Measurements from ENCODE around the gene SPATA13. TPM values are rescaled to one million over a fixed set of nuclear protein-coding genes. Genes with fewer than 3 reads are reported as not detected.

SPATA13 gene
- total RNA-seq, 6 experiments from 2014 or later: 7.0 to 9.2 (median 8.4) TPM

DNA sequence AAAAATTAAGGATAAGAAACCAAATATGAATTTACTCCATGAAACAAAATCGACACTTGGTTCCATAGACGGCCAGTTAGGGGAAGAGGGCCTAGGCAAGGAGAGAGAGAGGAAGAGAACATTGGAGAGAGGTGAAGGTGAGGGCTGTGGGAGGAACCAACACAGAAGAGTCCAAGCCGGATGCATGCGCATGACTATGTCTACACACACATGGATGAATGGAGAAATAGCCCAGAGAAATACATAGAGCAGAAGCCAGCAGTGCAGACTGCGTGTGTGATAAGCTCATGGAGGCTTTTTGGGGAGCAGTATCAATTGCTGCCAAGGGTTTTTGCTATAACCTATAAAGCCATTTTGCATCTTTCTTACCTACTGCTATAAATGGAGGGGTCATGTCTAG, 81.6 kb downstream of the SPATA13 start:
- H3K9me3 Mint-ChIP-seq: no peaks in the 10 kb centered on the region

DNA sequence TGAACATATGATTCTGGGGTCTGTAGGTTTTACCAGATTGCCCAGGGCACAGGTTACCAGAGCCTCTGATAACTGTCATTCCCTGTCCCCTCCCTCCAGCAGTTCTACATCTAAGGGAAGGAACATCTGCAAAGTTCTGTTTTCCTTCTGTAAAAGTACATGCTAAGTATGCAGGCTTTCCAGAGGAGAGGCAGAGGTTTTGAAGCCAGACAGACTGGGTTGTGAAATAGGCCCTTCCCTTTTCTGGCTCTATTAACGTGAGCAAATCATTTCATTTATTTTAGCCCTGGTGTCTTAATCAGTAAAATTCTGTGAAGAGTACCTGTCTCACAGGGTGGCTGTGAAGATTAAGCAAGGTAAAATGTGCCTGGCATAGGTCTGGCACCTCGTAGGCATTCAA, 82.8 kb downstream of the SPATA13 start:
- peaks cover 3% of the 10 kb centered on the region; the same call in 1 of the 2 replicates for H3K27me3 Mint-ChIP-seq (ENCODE audit: insufficient read depth)
- H3K27ac Mint-ChIP-seq: no peak overlapping the region
- no peak overlapping the region for H3K4me3 Mint-ChIP-seq
- H3K36me3 Mint-ChIP-seq (ENCODE audit: low read depth): no peaks in the 10 kb centered on the region
- H3K4me1 Mint-ChIP-seq (ENCODE audit: low read depth): no peaks in the 10 kb centered on the region
- no peaks in the 10 kb centered on the region for H3K9me3 Mint-ChIP-seq
- no peak for TF ChIP-seq CTCF (IDR thresholded peaks at IDR 0.05)
- no peak for DNase-seq

More for the DNA sequence above, 81.6 kb downstream of the SPATA13 start:
- no peak for DNase-seq
- Mint-ChIP-seq H3K4me3 (no peak overlapping the region), H3K27me3 (ENCODE audit: insufficient read depth) (no peaks in the 10 kb centered on the region), H3K4me1 (ENCODE audit: low read depth) (peaks cover 5% of the 10 kb centered on the region; the same call in 1 of the 2 replicates), H3K36me3 (ENCODE audit: low read depth) (no peaks in the 10 kb centered on the region), H3K27ac (no peak overlapping the region)
- no peak for TF ChIP-seq CTCF (IDR thresholded peaks at IDR 0.05)

- H3K4me1 Mint-ChIP-seq (ENCODE audit: low read depth): no peaks in the 10 kb centered on the region
- no peak for TF ChIP-seq CTCF (IDR thresholded peaks at IDR 0.05)
- no peak for DNase-seq
- H3K4me3 Mint-ChIP-seq: no peak overlapping the region
- peaks cover 3% of the 10 kb centered on the region for H3K27me3 Mint-ChIP-seq (ENCODE audit: insufficient read depth)
- no peaks in the 10 kb centered on the region for H3K9me3 Mint-ChIP-seq
- no peak overlapping the region for H3K27ac Mint-ChIP-seq
- H3K36me3 Mint-ChIP-seq (ENCODE audit: low read depth): no peaks in the 10 kb centered on the region
Measured at GRCh38 chr13:24244802-24245201, 84.3 kb downstream of the SPATA13 start.

DNA sequence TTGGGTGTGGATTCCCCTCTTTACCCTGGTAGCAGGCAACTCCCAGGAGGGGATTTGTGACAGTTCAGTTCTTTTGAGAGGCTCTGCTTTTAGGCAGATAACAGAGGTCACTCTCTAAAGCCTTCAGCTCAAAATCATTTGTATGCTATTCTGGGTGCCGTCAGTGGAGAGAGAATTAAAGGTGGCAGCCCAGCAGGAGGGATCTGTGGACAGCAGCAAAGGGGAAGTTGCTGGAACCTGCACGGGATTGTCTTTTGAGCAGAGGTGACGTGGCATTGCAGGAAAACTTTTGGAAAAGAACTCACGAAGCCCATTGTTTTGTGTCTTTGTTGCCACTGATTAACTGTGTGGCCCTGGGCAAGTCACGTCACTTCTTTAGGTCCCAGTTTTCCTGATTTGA, 86.5 kb downstream of the SPATA13 start:
- no peaks in the 10 kb centered on the region for H3K36me3 Mint-ChIP-seq (ENCODE audit: low read depth)
- no peak overlapping the region for H3K4me3 Mint-ChIP-seq
- no peak overlapping the region for H3K27ac Mint-ChIP-seq
- peaks cover 3% of the 10 kb centered on the region for H3K27me3 Mint-ChIP-seq (ENCODE audit: insufficient read depth)
- no peak for DNase-seq
- TF ChIP-seq CTCF (IDR thresholded peaks at IDR 0.05): no peak
- H3K9me3 Mint-ChIP-seq: no peaks in the 10 kb centered on the region
- no peaks in the 10 kb centered on the region for H3K4me1 Mint-ChIP-seq (ENCODE audit: low read depth)

DNA sequence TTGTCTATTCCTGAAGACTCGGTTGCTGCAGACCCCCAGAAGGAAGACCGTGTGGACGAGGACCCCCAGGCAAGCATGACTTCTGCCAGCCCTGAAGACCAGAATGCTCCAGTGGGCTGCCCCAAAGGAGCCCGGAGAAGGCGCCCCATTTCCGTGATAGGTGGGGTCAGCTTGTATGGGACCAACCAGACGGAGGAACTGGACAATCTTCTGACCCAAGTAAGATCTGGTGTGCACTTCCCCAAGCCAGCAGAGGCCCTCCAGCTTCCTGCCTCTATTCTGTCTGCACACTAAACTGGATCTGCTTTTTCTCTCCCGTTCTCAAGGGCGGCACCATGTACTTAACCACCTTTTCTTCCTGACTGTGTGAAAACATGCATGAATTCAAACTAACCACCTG, 89.1 kb downstream of the SPATA13 start:
- peaks cover 3% of the 10 kb centered on the region for H3K27me3 Mint-ChIP-seq (ENCODE audit: insufficient read depth)
- no peak for TF ChIP-seq CTCF (IDR thresholded peaks at IDR 0.05)
- H3K4me3 Mint-ChIP-seq: no peak overlapping the region
- H3K9me3 Mint-ChIP-seq: no peaks in the 10 kb centered on the region
- H3K36me3 Mint-ChIP-seq (ENCODE audit: low read depth): peaks cover 13% of the 10 kb centered on the region
- H3K27ac Mint-ChIP-seq: no peak overlapping the region
- DNase-seq: no peak
- H3K4me1 Mint-ChIP-seq (ENCODE audit: low read depth): no peaks in the 10 kb centered on the region
